WERI-Rb-1 (cell line): ENCODE measurements around the gene KNSTRN.

Source experiments
- DNase-seq: peaks from one replicate; pipeline ENCODE4 v3.0.0-alpha.2; 2020
- H3K27ac ChIP-seq: fragments of 250-450 bp; sonication (Bioruptor Pico); 2 replicates; pipeline ENCODE4 v1.5.1; 2020; ENCODE audit warnings: mild to moderate bottlenecking, moderate library complexity
- H3K27me3 ChIP-seq: fragments of 250-450 bp; sonication (Bioruptor Pico); 2 replicates; pipeline ENCODE4 v1.5.1; 2021; ENCODE audit warnings: mild to moderate bottlenecking, low read depth, moderate library complexity; ENCODE audit not compliant: insufficient read depth, severe bottlenecking
- H3K36me3 ChIP-seq: fragments of 250-450 bp; sonication (Bioruptor Pico); 2 replicates; pipeline ENCODE4 v1.5.1; 2020; ENCODE audit warnings: mild to moderate bottlenecking, moderate library complexity
- H3K4me3 ChIP-seq: 2 replicates; pipeline ENCODE4 v1.5.1; 2011; ENCODE audit warnings: low read depth, mild to moderate bottlenecking, control low read depth, low read length
- H3K9me3 ChIP-seq: fragments of 250-450 bp; sonication (Bioruptor Pico); 2 replicates; pipeline ENCODE4 v1.5.1; 2021; ENCODE audit warnings: mild to moderate bottlenecking, moderate library complexity; ENCODE audit not compliant: severe bottlenecking
- TF ChIP-seq, protein P1 (sequence below): IDR thresholded peaks from 2 replicates; pipeline ENCODE4 v1.5.1; 2011; ENCODE audit warnings: low read depth, mild to moderate bottlenecking, control low read depth, inconsistent platforms, low read length

The KNSTRN gene

DNA sequence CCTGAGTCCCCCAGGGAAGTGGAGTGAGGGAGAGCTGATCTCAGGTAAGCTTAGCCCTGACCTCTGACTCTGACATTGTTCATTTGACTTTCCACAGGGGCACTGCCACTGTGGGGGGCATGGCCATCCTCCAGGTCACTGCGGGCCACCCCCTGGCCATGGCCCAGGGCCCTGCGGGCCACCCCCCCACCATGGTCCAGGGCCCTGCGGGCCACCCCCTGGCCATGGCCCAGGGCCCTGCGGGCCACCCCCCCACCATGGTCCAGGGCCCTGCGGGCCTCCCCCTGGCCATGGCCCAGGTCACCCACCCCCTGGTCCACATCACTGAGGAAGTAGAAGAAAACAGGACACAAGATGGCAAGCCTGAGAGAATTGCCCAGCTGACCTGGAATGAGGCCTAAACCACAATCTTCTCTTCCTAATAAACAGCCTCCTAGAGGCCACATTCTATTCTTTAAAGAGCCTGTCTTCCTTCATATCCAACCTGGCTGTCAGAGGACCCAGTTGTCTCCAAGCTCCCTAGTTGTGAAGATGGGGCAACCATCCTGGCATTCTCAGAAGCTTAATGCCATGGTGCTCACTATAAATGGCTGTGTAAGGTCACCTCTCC lies 26.4 kb upstream of the KNSTRN start:
- no peak for DNase-seq
- no peaks in the 10 kb centered on the region for H3K27me3 ChIP-seq
- TF ChIP-seq, protein P1, sequence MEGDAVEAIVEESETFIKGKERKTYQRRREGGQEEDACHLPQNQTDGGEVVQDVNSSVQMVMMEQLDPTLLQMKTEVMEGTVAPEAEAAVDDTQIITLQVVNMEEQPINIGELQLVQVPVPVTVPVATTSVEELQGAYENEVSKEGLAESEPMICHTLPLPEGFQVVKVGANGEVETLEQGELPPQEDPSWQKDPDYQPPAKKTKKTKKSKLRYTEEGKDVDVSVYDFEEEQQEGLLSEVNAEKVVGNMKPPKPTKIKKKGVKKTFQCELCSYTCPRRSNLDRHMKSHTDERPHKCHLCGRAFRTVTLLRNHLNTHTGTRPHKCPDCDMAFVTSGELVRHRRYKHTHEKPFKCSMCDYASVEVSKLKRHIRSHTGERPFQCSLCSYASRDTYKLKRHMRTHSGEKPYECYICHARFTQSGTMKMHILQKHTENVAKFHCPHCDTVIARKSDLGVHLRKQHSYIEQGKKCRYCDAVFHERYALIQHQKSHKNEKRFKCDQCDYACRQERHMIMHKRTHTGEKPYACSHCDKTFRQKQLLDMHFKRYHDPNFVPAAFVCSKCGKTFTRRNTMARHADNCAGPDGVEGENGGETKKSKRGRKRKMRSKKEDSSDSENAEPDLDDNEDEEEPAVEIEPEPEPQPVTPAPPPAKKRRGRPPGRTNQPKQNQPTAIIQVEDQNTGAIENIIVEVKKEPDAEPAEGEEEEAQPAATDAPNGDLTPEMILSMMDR, result no peak
- H3K36me3 ChIP-seq, result no peaks in the 10 kb centered on the region
- H3K9me3 ChIP-seq, result no peaks in the 10 kb centered on the region
- no peak overlapping the region for H3K27ac ChIP-seq
- H3K4me3 ChIP-seq, result no peak overlapping the region

DNA sequence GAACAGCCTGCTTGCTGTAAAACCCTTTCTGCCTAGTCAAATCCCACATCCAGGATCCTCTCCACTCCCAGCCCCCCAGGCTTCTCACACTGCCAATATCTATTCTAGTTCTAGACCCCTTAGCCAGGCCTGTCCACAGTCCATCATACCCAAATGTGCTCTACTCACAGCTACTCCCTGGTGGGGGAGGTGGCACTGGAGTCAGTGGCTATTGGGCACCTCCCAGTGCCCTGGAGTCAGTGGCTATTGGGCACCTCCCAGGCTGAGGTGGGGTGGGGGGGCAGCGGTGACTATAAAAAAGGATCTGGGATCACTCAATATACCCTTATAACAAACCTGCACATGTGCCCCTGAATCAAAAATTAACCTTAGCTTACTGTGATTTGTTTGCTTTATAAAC lies 25.3 kb upstream of the KNSTRN start:
- TF ChIP-seq, protein P1, result no peak
- Histone ChIP-seq H3K27me3 (no peaks in the 10 kb centered on the region), H3K4me3 (peak overlapping the region; percentile 48), H3K36me3 (no peaks in the 10 kb centered on the region), H3K9me3 (no peaks in the 10 kb centered on the region), H3K27ac (peak overlapping the region; percentile 86)
- no peak for DNase-seq

DNA sequence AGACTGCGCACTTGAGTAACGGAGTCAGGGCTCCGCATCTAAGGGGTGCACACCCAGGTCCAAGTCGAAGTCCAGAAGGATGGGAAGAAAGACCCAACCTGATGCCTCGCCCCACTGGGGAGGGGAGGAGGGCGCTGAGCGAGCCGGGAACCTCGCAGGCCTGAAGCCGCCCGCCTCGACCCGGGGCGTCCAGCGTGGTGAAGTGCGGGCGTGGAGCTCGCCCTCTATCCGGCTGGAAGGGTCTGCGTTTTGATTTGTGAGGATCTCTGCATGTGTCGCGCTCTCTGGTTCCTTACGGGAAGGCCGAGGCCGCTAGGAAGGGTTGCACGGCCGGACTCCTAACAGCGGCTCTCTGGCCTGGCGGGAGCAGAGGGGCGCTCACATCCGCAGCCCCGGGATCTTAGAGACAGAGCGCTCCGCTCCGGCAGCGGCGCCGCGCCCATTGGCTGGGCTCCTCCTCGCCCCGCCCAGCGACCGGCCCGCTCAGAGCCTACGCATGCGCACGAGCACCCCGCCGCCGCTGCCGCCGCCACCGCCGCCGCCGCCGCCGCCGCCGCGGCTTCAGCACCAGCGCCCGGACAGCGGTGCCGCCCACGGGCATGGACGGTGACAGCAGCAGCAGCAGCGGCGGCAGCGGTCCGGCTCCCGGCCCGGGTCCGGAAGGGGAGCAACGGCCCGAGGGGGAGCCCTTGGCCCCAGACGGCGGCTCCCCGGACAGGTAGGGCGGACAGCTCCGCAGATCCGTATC lies 24.6 kb upstream of the KNSTRN start, which contains the start of gene DISP2:
TSS of gene DISP2 (plus strand) at position 497 of the 748 bp plus-strand sequence. CDS start at position 600, 103 bp downstream.
- Histone ChIP-seq H3K4me3 (peak within 1 kb of the TSS; percentile 59), H3K27me3 (no peaks in the 10 kb centered on the region), H3K9me3 (no peaks in the 10 kb centered on the region), H3K27ac (peak within 1 kb of the TSS; percentile 86), H3K36me3 (no peaks in the 10 kb centered on the region)
- TF ChIP-seq, protein P1, result no peak
- DNase-seq, result peak; percentile 89

DNA sequence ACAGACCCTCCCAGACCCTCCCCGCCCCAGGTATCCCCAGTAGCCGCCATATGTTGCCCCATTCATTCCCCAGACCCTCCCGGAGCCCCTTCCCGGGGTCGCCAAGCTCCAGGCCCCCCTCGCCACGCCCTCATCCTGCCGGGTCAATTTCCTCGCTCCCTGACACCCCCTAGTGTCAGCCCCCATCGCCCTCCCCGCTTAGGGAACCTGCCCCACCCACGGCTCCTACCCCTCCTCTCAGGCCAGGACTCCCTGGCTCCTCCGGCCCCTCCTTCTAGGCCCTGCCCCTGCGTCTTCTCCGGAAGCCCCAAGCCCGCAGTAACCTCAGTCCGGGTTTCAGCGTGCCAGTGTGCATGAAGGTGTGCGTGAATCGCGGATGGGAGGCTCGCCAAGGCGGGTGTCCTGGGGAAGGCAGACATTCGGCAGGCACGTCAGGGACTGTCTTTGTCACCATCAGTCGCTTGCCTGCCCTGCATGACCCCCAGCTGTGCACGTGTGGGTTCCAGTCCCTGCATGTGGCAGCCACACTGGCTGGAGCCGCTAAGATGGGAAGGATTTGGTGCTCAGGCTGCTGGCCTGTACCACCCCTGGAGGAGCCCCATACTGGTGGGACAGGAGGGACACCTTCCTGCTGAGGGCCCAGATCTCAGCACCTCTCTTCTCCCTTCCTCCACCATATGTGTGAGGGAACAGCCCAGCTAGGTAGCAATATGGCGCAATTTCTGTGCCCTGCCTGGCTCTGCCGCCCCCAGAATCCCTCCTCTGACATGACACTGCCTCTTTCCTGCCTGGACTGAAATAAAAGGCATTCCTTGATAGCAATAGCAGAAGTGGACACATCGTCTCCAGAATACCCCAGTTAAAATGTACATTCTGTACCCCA lies 23.8 kb upstream of the KNSTRN start:
- DNase-seq, result peak; percentile 84

DNA sequence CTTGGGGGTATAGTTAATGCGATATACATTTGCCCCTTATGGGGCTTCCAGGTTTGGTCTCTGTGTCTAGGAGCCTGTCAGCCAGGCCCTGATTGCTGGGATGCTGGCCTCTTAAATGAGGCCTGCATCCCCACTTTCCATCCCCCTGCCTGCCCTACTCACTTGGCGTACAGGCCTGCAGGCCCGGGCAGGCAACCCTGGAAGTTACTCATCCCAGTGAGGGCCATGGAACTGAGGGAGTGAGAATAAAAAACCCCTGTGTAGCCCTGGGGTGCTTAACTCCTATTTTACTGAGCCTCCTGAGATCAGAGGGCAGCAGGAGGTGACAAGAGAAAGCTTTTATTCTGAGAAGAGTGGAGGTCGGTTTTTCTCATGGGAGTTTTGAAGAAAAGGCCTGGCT lies 22.5 kb upstream of the KNSTRN start:
- Histone ChIP-seq H3K4me3 (no peak overlapping the region), H3K36me3 (no peaks in the 10 kb centered on the region; the same call in 1 of the 2 replicates), H3K9me3 (no peaks in the 10 kb centered on the region), H3K27me3 (no peaks in the 10 kb centered on the region), H3K27ac (no peak overlapping the region)
- DNase-seq, result no peak
- TF ChIP-seq, protein P1, result no peak

More for the DNA sequence above, 23.8 kb upstream of the KNSTRN start:
- Histone ChIP-seq H3K27me3 (no peaks in the 10 kb centered on the region), H3K4me3 (peak overlapping the region; percentile 59), H3K36me3 (no peaks in the 10 kb centered on the region), H3K27ac (peak overlapping the region; percentile 68), H3K9me3 (no peaks in the 10 kb centered on the region)
- TF ChIP-seq, protein P1, result peak; percentile 42
